Hematopoietic multipotent progenitor cell (in vitro differentiated cells): ENCODE data around the gene CYP27B1. TPM values are rescaled to one million over a fixed set of nuclear protein-coding genes. Genes with fewer than 3 reads are reported as not detected.

Experiments used
- DNase-seq, 3 donors: peaks; one replicate each; pipeline ENCODE4 v3.0.0-alpha.2; 2011 to 2015; ENCODE audit warnings: low read depth in 2 of 3, low spot score in 2 of 3
- total RNA-seq: library from RNA; depleted of rRNA; stranded (reverse); fragments of >200 nt; gene quantifications from one replicate; pipeline ENCODE4 v1.2.3, GENCODE V29; 2012

CYP27B1 gene
- total RNA-seq, 1 donor = 3.2 TPM

DNA sequence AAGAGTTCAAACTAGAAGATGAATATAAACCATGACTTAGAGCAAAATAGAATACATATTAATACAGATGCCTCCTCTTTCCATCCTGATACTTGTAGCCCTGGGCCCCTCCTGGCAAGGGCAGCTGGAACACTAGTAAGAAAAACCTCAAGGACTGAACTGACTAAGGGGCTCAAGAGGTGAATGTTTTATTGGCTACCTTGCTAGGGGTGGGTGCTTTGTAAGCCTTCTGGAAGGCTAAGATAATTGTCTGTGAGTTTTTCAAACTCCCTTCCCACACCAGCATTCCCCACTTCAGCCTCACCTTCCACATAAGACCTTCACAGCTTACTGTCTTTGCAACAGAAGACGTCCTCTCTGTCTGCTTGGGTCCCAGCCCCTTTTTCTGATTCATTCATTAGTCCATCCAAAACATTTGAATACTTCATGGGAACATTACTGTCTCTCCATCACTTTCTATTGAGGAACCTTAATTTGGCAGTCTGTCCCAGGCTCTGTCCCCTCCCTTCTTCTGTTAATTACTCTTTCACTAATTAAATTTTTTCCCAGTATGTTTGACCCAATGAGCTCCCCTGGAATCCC lies 13.0 kb downstream of the CYP27B1 start:
- no peak for DNase-seq

DNA sequence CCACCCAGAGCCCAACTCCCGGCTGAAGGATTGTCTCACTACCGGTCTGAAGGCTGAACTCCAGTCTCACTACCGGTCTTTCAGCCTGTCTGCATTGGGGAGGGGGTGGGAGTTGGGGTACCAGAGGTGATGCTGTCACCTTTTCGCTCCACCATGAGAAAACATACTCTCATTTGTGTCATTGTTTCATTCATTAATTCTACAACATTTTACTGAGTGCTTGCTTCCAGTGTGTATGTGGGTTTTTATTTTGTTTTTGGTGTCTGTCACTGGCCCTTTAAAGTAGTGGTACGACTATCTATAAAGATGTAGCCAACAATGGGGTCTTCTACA lies 14.2 kb downstream of the CYP27B1 start:
- no peak for DNase-seq

GRCh38 chr12:57751788-57752667 lies 14.8 kb downstream of the CYP27B1 start, which contains the start of gene CDK4:
Gene CDK4 (minus strand): TSS chr12:57752310. CDS start chr12:57751717, 593 bp downstream.
- DNase-seq = peak; percentile 94 to 100 (median 100)

DNA sequence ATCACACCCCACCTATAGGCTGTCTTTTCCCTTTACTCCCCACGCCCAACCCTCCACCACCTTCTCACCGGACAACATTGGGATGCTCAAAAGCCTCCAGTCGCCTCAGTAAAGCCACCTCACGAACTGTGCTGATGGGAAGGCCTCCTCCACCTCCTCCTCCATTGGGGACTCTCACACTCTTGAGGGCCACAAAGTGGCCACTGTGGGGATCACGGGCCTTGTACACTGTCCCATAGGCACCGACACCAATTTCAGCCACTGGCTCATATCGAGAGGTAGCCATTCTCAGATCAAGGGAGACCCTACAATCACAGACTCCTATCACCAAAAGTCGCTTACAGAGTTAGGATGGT lies 15.5 kb downstream of the CYP27B1 start:
- DNase-seq = no peak

- no peak for DNase-seq
Observed at GRCh38 chr12:57750561-57751431, 16.1 kb downstream of the CYP27B1 start.

GRCh38 chr12:57749061-57749460 lies 17.8 kb downstream of the CYP27B1 start:
- DNase-seq = no peak

GRCh38 chr12:57746025-57746424 lies 20.9 kb downstream of the CYP27B1 start:
- no peak for DNase-seq

DNA sequence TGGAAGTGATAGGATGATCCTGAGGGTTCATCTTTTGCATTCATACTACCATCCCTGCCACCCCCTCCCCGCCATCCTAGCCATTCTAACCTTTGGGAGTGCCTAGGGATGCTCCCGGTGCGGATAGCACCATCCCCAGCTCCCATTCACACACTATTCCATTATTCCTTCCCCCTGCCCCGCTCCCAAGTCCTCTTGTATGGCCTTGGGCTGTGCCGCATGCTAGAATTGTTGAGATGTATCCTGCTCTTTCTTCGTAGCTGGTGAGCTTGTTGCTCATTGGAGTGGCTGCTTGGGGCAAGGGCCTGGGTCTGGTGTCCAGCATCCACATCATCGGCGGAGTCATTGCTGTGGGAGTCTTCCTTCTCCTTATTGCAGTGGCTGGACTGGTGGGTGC lies 21.4 kb downstream of the CYP27B1 start:
- DNase-seq = no peak

GRCh38 chr12:57744777-57745484 lies 21.9 kb downstream of the CYP27B1 start, which contains the start of gene TSPAN31:
Gene TSPAN31 (plus strand): TSS chr12:57745039. CDS start chr12:57745155, 116 bp downstream.
- peak; percentile 85 to 99 (median 98) for DNase-seq

GRCh38 chr12:57744194-57744776 lies 22.6 kb downstream of the CYP27B1 start:
- DNase-seq = peak in 2 of 3 donors; percentile 91

DNA sequence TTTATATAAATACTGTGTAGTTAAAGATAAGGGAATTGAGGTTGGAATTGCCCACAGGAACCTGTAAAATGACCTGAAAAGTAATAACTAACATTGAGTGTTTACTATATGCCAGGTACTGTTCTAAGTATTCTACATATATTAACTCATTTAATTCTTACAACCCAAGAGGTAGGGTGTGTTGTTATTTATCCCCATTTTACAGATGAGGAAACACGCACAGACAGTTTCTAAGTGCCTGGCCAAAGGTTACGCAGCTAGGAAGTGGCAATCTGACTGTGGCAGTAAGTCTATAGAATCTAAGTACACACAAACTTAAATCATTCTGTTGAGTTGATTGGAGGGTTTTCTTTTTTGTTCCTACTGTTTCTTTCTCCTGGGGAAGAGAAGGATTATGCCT lies 23.1 kb downstream of the CYP27B1 start:
- DNase-seq = no peak

DNA sequence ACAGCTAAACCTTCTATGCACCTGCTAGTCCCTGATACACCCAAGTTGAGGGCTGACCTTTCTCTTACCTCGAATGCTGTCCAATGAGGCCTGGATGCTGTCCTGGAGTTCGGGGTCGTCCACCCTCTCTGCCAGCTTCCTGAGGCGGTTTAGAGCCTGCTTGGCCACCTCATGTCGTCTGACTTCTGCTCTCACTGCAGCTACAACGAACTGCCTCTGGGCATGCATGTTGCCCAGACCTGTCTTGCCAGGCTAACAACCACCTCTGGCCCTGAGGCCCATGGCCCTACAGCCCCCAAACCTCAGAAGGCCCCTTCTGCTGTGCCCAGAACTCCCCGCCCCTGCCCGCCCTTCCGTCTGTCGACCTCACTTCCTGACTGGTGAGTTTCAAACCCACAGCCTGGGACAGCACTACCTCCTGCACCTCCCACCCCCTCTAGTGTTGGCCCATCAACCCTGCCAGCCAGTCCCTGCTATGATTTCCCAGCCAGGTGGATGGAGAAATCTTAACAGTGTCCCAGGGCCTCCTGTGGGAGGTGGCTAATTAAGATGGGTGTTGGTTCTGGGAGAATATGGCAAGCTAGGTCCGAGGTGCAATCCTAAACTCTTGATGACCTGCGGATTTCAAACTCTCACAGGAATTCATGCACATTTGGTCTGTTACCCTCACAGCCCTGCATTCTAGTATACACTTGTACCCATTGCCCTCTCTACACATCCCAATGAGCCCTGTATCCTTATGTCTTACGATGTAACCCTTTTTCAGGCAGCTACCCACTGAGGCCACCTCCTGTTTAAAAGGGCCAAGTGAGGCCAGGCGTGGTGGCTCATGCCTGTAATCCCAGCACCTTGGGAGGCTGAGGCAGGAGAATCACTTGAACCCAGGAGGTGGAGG lies 24.8 kb downstream of the CYP27B1 start:
- peak; percentile 50 to 81 (median 80) for DNase-seq

DNA sequence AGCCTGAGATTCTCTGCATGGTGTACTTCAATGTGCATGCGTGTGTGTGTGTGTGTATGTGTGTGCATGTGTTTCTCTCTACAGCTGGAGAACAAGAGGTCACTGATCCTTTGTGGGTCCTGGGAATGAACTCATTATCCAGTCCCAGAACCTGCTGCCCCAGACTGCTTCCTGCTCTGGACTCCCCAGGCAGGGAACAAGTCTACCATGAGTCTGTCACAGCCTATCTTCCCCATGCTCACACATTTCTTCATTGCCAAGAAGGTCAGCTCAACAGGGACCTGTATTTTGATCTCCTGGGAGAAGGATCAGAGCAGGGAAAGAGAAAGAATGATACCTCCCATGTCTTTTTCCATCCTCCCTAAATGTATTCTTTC lies 25.5 kb downstream of the CYP27B1 start:
- DNase-seq = no peak

DNA sequence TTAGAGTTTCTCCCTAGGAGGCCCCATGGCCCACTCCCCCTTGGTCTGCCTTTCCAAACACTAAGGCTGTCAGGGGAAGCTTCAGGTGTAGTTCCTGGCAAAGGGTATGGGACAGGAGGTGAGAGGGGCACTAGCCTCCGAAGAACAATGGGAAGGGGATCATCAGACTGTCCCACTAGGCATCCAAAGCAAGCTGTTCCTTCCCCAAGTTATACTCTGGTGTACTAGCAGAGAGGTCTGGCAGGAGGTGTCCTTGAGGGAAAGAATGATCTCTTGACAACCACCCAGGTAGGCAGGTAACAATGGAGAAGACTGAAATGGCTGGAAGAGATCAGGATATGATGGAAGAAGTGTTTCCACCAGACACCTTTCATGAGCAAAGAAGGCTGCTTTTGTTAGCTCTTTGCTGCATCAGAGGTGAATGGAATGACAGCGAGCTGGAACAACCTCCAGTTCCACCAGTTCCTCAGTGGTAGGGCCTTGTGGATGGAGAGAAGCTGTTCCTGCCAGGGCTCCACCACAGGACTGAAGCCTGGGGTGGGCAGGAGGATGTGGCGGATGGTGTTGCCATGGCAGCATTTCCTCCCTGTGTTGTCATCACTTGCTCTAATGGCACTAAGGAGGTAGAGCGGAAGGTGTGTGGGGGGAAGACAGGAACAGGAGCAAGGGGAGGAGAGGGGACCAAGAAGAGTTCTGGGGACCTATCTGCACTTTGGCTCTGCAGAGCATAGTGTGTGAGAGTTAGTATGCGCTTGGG lies 26.0 kb downstream of the CYP27B1 start:
- peak; percentile 55 to 91 (median 84) for DNase-seq

- DNase-seq = no peak
Observed at GRCh38 chr12:57739914-57740538, 26.9 kb downstream of the CYP27B1 start.

DNA sequence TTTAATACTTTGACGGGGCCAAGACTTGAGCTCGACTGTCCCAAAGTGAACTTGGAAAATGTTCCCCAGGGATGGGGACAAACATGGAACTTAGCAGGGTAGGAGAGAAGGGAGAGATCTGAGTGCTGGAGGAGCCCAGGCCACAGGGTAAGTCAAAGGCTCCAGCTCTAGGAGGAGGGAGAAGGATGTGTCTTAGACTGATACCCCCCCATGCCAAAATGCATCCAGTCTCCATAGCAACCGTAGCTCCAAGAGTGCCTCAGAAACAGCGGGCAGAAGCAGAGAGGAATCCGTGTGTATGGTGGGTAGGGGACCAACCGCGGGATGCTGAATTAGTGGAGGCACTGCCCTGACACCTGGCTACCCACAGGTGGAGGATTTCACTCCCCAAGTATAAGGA lies 27.5 kb downstream of the CYP27B1 start:
- DNase-seq = no peak

- no peak for DNase-seq
Observed at GRCh38 chr12:57738661-57739237, 28.1 kb downstream of the CYP27B1 start, which contains the start of gene AGAP2. Gene AGAP2 (minus strand): TSS chr12:57738742. CDS start chr12:57738246, 496 bp downstream.
